ENCODE results near the gene FUOM. TPM values are rescaled to one million over a fixed set of nuclear protein-coding genes. Genes with fewer than 3 reads are reported as not detected.

FUOM gene
- total and polyA plus RNA-seq, 7 experiments from 2014 or later = 11.2 to 24.6 (median 20.5) TPM

DNA sequence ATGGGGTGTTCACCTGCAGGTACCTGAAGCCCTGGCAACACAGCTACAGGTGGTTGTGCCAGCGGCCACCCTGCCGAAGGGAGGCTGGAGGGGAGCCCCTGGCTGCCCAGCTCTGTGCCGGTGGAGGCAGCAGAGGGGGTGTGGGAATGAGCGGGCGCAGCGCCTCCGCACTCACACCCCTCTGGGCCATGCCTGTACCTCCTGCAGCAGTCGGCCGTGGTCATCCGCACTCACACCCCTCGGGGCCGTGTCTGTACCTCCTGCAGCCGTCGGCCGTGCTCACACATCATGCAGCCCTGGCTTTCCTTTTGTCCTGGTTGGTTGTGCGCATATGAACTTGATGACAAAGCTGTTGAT lies 47.4 kb downstream of the FUOM start:
- no peaks in the 10 kb centered on the region for H3K9me3 ChIP-seq (ENCODE audit: control insufficient read depth in 2 of 3, low read length in 3 of 3)
- H3K4me3 ChIP-seq (ENCODE audit: low read length) = no peak overlapping the region
- peaks cover 8 to 48% (median 11%) of the 10 kb centered on the region in 3 experiments for H3K36me3 ChIP-seq (ENCODE audit: control insufficient read depth in 2 of 3, insufficient read depth in 3 of 3, low read length in 3 of 3)
- ATAC-seq (no peak), DNase-seq (no peak)
- peaks cover 5 to 34% (median 22%) of the 10 kb centered on the region in 7 donors for H3K4me1 Mint-ChIP-seq
- H3K27me3 ChIP-seq (ENCODE audit: control insufficient read depth in 2 of 2, insufficient read depth in 2 of 2, low read length in 2 of 2) = no peaks in the 10 kb centered on the region
- peak overlapping the region in 5 of 9 donors; percentile 32 to 85 (median 71) for H3K27ac Mint-ChIP-seq
- POLR2A ChIA-PET = interaction anchor here (0.9 kb wide), 1 partner anchor 79 kb away, joined by 4 read pairs; no protein-coding TSS in a partner anchor
- peaks cover 0 to 8% (median 0%) of the 10 kb centered on the region in 11 donors for H3K9me3 Mint-ChIP-seq
- CTCF ChIA-PET = interaction anchor here (1.0 kb wide), 1 partner anchor 20 kb away, joined by 3 read pairs; no protein-coding TSS in a partner anchor
- intact Hi-C loops (cut with micrococcal nuclease) = no loop called here
- H3K4me3 Mint-ChIP-seq = peak overlapping the region in 3 of 10 donors; percentile 29 to 78 (median 39)
- peaks cover 0 to 5% (median 0%) of the 10 kb centered on the region in 5 donors for H3K27me3 Mint-ChIP-seq
- no peak overlapping the region for H3K27ac ChIP-seq (ENCODE audit: low read depth, low read length)
- H3K36me3 Mint-ChIP-seq = peaks cover 0 to 16% (median 7%) of the 10 kb centered on the region in 5 donors
- H3K4me1 ChIP-seq (ENCODE audit: control insufficient read depth in 2 of 2, insufficient read depth in 2 of 2, low read length in 2 of 2) = peaks cover 8 to 10% of the 10 kb centered on the region in 2 donors

DNA sequence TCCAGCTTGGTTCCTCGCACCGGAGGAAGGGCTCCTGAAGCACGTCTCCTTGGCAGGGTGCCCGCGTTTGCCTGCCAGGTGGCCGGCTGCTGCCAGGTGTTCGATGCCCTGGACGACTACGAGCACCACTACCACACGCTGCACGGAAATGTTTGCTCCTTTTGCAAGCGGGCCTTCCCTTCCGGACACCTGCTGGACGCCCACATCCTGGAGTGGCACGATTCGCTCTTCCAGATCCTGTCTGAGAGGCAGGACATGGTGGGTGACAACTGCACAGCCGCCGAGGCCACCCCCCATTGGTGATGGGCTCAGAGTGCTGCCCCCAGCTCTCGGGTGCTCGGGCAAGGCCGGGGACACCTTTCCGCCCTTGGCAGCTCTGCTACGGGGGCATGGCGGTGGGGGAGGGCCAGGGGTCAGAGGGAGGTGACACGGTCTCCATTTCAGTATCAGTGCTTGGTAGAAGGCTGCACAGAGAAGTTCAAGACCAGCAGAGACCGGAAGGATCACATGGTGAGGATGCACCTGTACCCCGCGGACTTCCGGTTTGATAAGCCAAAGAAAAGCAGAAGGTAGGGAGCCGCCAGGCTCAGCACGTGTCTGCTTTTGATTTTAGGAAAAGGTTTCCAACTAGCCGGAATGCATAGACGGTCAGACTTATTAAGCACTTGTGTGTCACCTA lies 48.0 kb downstream of the FUOM start:
- ATAC-seq (no peak), DNase-seq (no peak)
- Histone ChIP-seq H3K4me3 (ENCODE audit: low read length) (peak overlapping the region; percentile 66), H3K36me3 (ENCODE audit: control insufficient read depth in 2 of 3, insufficient read depth in 3 of 3, low read length in 3 of 3) (peaks cover 8 to 48% (median 11%) of the 10 kb centered on the region in 3 experiments), H3K27ac (ENCODE audit: low read depth, low read length) (peak overlapping the region; percentile 100), H3K9me3 (ENCODE audit: control insufficient read depth in 2 of 3, low read length in 3 of 3) (no peaks in the 10 kb centered on the region), H3K27me3 (ENCODE audit: control insufficient read depth in 2 of 2, insufficient read depth in 2 of 2, low read length in 2 of 2) (no peaks in the 10 kb centered on the region), H3K4me1 (ENCODE audit: control insufficient read depth in 2 of 2, insufficient read depth in 2 of 2, low read length in 2 of 2) (peaks cover 8 to 10% of the 10 kb centered on the region in 2 donors)
- intact Hi-C loops (cut with micrococcal nuclease) = loop anchor here (1.0 to 10.0 kb wide), 15 partner anchors 8 to 1005 kb away; partner anchors contain the start of genes ECHS1 (in 2 of the 2), FUOM (in 2 of the 2), STK32C (in 2 of the 2) and INPP5A (in 1 of the 2)
- Mint-ChIP-seq H3K27me3 (peaks cover 0 to 5% (median 0%) of the 10 kb centered on the region in 5 donors), H3K36me3 (peaks cover 0 to 20% (median 7%) of the 10 kb centered on the region in 5 donors), H3K4me1 (peaks cover 9 to 40% (median 27%) of the 10 kb centered on the region in 7 donors), H3K4me3 (peak overlapping the region; percentile 51 to 97 (median 77)), H3K9me3 (peaks cover 0 to 8% (median 0%) of the 10 kb centered on the region in 11 donors), H3K27ac (peak overlapping the region in 8 of 9 donors; percentile 72 to 98 (median 87))
- CTCF ChIA-PET = interaction anchor here (0.9 to 1.0 kb wide), 2 partner anchors 9 to 20 kb away, joined by 3 read pairs; no protein-coding TSS in a partner anchor
- POLR2A ChIA-PET = interaction anchor here (0.9 kb wide), 1 partner anchor 79 kb away, joined by 4 read pairs; no protein-coding TSS in a partner anchor

DNA sequence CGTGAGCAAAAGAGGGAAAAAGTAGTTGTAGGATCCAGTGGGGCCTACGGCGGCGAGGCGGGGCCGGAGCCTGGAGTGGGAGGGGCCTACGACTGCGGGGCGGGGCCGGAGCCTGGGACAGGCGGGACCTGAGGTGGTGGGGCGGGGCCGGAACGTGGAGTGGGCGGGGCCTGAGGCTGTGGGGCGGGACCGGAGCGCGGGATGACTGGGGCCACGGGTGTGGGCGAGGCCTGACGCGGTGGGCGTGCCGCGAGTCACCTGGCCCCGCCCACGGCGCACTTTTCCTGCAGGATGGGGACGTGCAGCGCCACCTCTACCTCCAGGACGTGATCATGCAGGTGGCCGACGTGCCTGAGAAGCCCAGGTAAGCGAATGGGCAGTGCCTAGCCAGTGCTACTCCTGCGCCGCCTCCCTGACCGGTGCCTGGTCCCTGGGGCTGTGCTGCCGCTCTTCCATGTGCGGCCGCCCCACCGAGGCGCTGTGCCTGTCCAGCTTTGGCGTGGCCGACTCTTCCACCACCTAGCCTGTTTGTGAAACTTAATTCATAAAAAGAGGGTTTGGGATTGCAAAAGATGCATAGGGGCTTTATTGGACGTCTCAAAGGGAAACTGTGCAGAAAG lies 48.6 kb downstream of the FUOM start:
- Mint-ChIP-seq H3K4me1 (peaks cover 12 to 39% (median 30%) of the 10 kb centered on the region in 7 donors), H3K9me3 (peaks cover 0 to 8% (median 0%) of the 10 kb centered on the region in 11 donors), H3K27ac (peak overlapping the region in 8 of 9 donors; percentile 72 to 98 (median 88)), H3K4me3 (peak overlapping the region; percentile 53 to 97 (median 77)), H3K36me3 (peaks cover 0 to 21% (median 7%) of the 10 kb centered on the region in 5 donors), H3K27me3 (peaks cover 0 to 5% (median 0%) of the 10 kb centered on the region in 5 donors)
- ATAC-seq = peak; percentile 90
- peak; percentile 92 to 99 (median 95) for DNase-seq
- Histone ChIP-seq H3K9me3 (ENCODE audit: control insufficient read depth in 2 of 3, low read length in 3 of 3) (no peaks in the 10 kb centered on the region), H3K27me3 (ENCODE audit: control insufficient read depth in 2 of 2, insufficient read depth in 2 of 2, low read length in 2 of 2) (no peaks in the 10 kb centered on the region), H3K4me1 (ENCODE audit: control insufficient read depth in 2 of 2, insufficient read depth in 2 of 2, low read length in 2 of 2) (peaks cover 8 to 10% of the 10 kb centered on the region in 2 donors), H3K4me3 (ENCODE audit: low read length) (peak overlapping the region; percentile 66), H3K36me3 (ENCODE audit: control insufficient read depth in 2 of 3, insufficient read depth in 3 of 3, low read length in 3 of 3) (peaks cover 8 to 48% (median 11%) of the 10 kb centered on the region in 3 experiments), H3K27ac (ENCODE audit: low read depth, low read length) (peak overlapping the region; percentile 100)
- CTCF ChIA-PET = interaction anchor here (0.9 to 1.0 kb wide), 2 partner anchors 10 to 21 kb away, joined by 3 read pairs; no protein-coding TSS in a partner anchor
- POLR2A ChIA-PET = no interaction called here
- intact Hi-C loops (cut with micrococcal nuclease) = loop anchor here (1.0 to 10.0 kb wide), 15 partner anchors 9 to 1004 kb away; partner anchors contain the start of genes ECHS1 (in 2 of the 2), FUOM (in 2 of the 2), STK32C (in 2 of the 2) and INPP5A (in 1 of the 2)

DNA sequence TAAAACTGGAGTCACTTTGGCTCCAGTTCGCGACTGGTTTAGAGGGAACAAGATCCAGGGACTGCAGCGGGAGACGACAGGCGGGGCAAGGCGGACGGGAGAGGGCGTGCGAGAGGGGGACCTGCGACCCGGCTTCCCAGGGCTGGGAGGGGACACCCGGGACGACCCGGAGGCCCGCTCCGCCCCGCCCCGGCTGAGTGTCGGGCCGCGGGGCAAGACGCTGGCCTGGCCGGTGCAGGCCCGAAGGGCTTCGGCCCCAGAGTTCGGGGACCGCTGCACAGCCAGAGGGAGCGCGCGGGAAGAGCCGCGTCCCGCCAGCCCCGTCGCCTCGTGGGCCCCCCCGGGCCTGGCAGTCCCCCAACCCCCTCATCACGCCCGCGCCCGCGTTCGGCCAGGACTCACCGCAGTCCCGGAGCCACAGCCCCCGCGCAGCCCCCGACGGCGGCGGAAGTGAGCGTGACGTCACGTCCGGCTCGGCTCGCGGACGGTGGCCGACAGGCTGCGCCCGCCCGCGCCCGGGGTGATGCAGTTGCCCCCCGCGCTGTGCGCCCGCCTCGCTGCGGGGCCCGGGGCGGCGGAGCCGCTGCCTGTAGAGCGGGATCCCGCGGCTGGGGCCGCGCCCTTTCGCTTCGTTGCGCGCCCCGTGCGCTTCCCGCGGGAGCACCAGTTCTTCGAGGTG lies 49.3 kb downstream of the FUOM start, which contains the start of the genes TUBGCP2 and ZNF511:
TSS of gene TUBGCP2 (minus strand) at position 452 of the 679 bp plus-strand sequence. CDS start 5,931 bp downstream, outside the sequence.
TSS of gene ZNF511 (plus strand) at position 494 of the 679 bp plus-strand sequence. CDS start at position 524, 30 bp downstream.
- Mint-ChIP-seq H3K9me3 (peaks cover 0 to 8% (median 0%) of the 10 kb centered on the region in 11 donors), H3K27me3 (peaks cover 0 to 5% (median 0%) of the 10 kb centered on the region in 5 donors), H3K36me3 (peaks cover 0 to 21% (median 7%) of the 10 kb centered on the region in 5 donors), H3K27ac (peak within 1 kb of the TSS; percentile 98 to 100 (median 99)), H3K4me1 (peaks cover 19 to 43% (median 35%) of the 10 kb centered on the region in 7 donors), H3K4me3 (peak within 1 kb of the TSS; percentile 83 to 100 (median 98))
- H3K9me3 ChIP-seq (ENCODE audit: control insufficient read depth in 2 of 3, low read length in 3 of 3) = no peaks in the 10 kb centered on the region
- ATAC-seq = peak; percentile 79
- POLR2A ChIA-PET = interaction anchor here (1.2 to 1.8 kb wide), 3 partner anchors 28 to 82 kb away, joined by 3 to 4 read pairs (median 4); partner anchors contain the start of gene CALY
- peaks cover 8 to 14% of the 10 kb centered on the region in 2 donors for H3K4me1 ChIP-seq (ENCODE audit: control insufficient read depth in 2 of 2, insufficient read depth in 2 of 2, low read length in 2 of 2)
- H3K27ac ChIP-seq (ENCODE audit: low read depth, low read length) = peak within 1 kb of the TSS; percentile 100
- CTCF ChIA-PET = interaction anchor here (0.7 to 2.6 kb wide), 8 partner anchors 9 to 208 kb away, joined by 3 to 7 read pairs (median 5); no protein-coding TSS in a partner anchor
- H3K4me3 ChIP-seq (ENCODE audit: low read length) = peak within 1 kb of the TSS; percentile 66
- intact Hi-C loops (cut with micrococcal nuclease) = loop anchor here (1.0 to 10.0 kb wide), 15 partner anchors 10 to 1004 kb away; partner anchors contain the start of genes ECHS1 (in 2 of the 2), FUOM (in 2 of the 2), MTG1 (in 2 of the 2) and STK32C (in 2 of the 2)
- H3K36me3 ChIP-seq (ENCODE audit: control insufficient read depth in 2 of 3, insufficient read depth in 3 of 3, low read length in 3 of 3) = peaks cover 8 to 50% (median 11%) of the 10 kb centered on the region in 3 experiments
- DNase-seq = peak; percentile 85 to 98 (median 95)
- H3K27me3 ChIP-seq (ENCODE audit: control insufficient read depth in 2 of 2, insufficient read depth in 2 of 2, low read length in 2 of 2) = no peaks in the 10 kb centered on the region

DNA sequence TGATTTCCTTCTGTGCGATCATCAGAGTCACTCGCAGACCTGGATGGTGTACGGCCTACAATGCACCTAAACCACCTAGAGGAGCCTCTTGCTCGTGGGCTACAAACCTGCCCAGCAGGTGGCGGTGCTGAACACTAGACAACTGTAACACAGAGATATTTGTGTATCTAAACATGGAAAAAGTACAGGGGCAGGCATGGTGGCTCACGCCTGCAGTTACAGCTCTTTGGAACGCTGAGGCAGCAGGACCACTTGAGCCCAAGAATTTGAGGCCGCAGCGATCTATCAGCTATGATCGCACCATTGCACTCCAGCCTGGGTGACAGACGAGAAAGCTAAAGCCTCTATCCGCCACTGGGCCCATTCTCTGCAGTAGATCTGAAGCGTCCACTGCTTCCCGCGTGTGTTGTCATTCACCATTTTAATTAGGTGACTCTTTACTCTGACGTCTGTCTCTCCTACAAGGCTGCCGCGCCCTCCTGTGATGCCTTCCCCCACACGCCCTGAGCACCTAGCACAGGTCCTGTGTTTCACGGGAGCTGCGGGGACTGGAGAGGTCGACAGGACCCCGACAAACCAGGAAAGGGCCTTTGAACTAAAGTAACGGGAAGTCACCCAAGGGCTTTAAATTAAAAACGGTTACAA lies 49.9 kb downstream of the FUOM start:
- Histone ChIP-seq H3K4me3 (ENCODE audit: low read length) (peak overlapping the region; percentile 66), H3K27ac (ENCODE audit: low read depth, low read length) (peak overlapping the region; percentile 100), H3K9me3 (ENCODE audit: control insufficient read depth in 2 of 3, low read length in 3 of 3) (no peaks in the 10 kb centered on the region), H3K27me3 (ENCODE audit: control insufficient read depth in 2 of 2, insufficient read depth in 2 of 2, low read length in 2 of 2) (no peaks in the 10 kb centered on the region), H3K4me1 (ENCODE audit: control insufficient read depth in 2 of 2, insufficient read depth in 2 of 2, low read length in 2 of 2) (peaks cover 8 to 14% of the 10 kb centered on the region in 2 donors), H3K36me3 (ENCODE audit: control insufficient read depth in 2 of 3, insufficient read depth in 3 of 3, low read length in 3 of 3) (peaks cover 8 to 46% (median 11%) of the 10 kb centered on the region in 3 experiments)
- DNase-seq = peak; percentile 73 to 93 (median 89)
- peak; percentile 60 for ATAC-seq
- intact Hi-C loops (cut with micrococcal nuclease) = loop anchor here (1.0 to 10.0 kb wide), 13 partner anchors 10 to 1003 kb away; partner anchors contain the start of genes STK32C (in 2 of the 2), ADAM8 (in 1 of the 2), LRRC27 (in 1 of the 2) and MTG1 (in 1 of the 2)
- peaks cover 0 to 5% (median 0%) of the 10 kb centered on the region in 5 donors for H3K27me3 Mint-ChIP-seq
- H3K4me3 Mint-ChIP-seq = peak overlapping the region; percentile 83 to 100 (median 98)
- POLR2A ChIA-PET = interaction anchor here (1.2 to 1.8 kb wide), 3 partner anchors 29 to 83 kb away, joined by 3 to 4 read pairs (median 4); partner anchors contain the start of gene CALY
- H3K9me3 Mint-ChIP-seq = peaks cover 0 to 8% (median 0%) of the 10 kb centered on the region in 11 donors
- H3K36me3 Mint-ChIP-seq = peaks cover 0 to 21% (median 7%) of the 10 kb centered on the region in 5 donors
- H3K27ac Mint-ChIP-seq = peak overlapping the region; percentile 98 to 100 (median 99)
- H3K4me1 Mint-ChIP-seq = peaks cover 21 to 45% (median 37%) of the 10 kb centered on the region in 7 donors
- CTCF ChIA-PET = interaction anchor here (0.7 to 2.6 kb wide), 9 partner anchors 8 to 208 kb away, joined by 3 to 9 read pairs (median 5); no protein-coding TSS in a partner anchor

All from naive thymus-derived CD4-positive, alpha-beta T cell (primary cell).